Tibial nerve (tissue), 3 donors: ENCODE data around the gene SLC43A2.

Experiments used
- POLR2A ChIP-seq, 2 donors: fragments of 450-650 bp; IDR thresholded peaks; one replicate each; pipeline ENCODE4 v1.6.1; 2017; ENCODE audit warnings: antibody characterized with exemption in 2 of 2, mild to moderate bottlenecking in 2 of 2, moderate library complexity in 2 of 2
- TF ChIP-seq, protein P1 (sequence below), 5 experiments: fragments of 200-600 bp in 3 of 5; fragments of 450-650 bp in 2 of 5; sonication (generic) in 3 of 5; IDR thresholded peaks; one replicate each; pipeline ENCODE4 v1.5.1; 2016 to 2019; ENCODE audit warnings: antibody characterized with exemption in 5 of 5, mild to moderate bottlenecking in 3 of 5, moderate library complexity in 2 of 5

DNA sequence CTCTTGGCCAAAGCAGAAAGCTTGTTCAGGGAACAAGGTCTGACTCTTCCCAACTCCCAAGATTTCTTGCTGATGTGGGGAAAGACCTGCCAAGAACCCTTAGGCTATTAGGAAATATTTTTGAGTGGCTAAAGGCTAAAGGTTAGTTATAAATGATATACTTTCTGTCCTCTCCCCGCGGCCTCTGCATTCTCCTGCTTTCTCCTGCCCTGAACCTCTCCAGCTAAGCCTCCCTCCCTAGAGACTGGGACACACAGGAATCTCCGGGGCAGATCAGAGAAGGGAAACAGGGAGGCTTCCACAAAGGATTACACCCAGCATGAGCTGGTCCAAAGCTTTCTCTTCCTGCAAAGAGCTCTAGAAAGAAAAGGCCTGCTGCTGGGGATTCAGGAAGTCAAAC lies 2.3 kb downstream of the SLC43A2 start:
- TF ChIP-seq, protein P1, sequence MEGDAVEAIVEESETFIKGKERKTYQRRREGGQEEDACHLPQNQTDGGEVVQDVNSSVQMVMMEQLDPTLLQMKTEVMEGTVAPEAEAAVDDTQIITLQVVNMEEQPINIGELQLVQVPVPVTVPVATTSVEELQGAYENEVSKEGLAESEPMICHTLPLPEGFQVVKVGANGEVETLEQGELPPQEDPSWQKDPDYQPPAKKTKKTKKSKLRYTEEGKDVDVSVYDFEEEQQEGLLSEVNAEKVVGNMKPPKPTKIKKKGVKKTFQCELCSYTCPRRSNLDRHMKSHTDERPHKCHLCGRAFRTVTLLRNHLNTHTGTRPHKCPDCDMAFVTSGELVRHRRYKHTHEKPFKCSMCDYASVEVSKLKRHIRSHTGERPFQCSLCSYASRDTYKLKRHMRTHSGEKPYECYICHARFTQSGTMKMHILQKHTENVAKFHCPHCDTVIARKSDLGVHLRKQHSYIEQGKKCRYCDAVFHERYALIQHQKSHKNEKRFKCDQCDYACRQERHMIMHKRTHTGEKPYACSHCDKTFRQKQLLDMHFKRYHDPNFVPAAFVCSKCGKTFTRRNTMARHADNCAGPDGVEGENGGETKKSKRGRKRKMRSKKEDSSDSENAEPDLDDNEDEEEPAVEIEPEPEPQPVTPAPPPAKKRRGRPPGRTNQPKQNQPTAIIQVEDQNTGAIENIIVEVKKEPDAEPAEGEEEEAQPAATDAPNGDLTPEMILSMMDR (IDR thresholded peaks at IDR 0.05) = no peak
- no peak for TF ChIP-seq POLR2A (IDR thresholded peaks at IDR 0.05)
